HPDE6-E6E7 (cell line): ENCODE data around the gene CLDN16.

Experiments
- DNase-seq: peaks from one replicate; pipeline ENCODE4 v3.0.0; 2011; ENCODE audit warnings: missing footprints; ENCODE audit errors: extremely low spot score

The CLDN16 gene

DNA sequence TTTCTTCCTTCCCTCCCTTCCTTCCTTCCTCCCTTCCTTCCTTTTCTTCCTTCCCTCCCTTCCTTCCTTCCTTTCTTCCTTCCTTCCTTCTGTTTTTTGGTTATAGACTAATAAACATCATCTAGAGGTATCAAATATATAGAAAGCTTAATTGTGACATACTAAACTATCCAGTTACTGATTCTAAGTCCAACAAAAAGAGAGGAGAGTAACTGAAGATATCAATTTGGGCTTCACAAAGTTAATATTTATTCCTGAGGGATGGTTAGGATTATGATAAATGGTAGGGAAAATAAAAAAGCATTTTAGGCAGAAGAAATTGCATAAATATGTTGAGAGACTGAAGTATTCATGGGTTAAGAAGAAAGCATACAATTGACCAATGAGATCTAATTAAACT lies 7.8 kb upstream of the CLDN16 start:
- DNase-seq = no peak

DNA sequence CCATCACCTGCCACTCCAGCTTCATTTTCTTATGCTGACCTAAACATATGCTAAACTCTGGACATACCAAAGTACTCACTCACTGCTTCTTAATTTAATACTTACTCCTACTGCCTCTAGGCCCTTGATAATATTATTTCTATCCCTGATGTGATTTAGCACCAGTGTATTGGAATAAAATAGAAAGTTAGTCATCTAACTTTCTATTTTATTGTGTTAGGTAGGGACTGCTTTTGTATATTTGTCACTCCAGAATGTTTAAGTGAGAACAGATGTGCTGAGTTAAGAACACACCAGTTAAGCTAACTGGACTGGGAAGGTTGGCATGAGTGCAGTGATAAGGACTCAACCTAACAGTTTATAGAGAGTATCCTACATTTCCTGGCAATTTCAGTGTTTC lies 6.5 kb upstream of the CLDN16 start:
- no peak for DNase-seq

DNA sequence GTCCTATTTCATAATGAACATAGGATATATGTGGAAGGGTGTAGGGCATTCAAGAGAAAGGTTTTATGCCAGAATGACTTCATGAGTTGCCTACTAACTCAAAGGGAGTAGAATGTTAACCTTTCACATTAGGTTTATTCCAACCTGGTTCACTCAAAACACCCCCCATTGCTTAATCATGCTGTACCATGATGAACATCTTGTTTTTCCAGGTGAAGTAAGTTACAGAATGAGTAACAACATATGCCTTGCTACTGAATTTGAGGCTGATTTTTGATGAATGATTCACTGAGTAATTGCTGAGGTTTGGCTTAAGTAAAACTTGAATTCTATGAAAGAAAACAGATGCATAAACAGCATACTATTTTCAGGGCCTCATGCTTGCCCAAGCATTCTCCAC lies 5.9 kb upstream of the CLDN16 start:
- peak; percentile 54 for DNase-seq

DNA sequence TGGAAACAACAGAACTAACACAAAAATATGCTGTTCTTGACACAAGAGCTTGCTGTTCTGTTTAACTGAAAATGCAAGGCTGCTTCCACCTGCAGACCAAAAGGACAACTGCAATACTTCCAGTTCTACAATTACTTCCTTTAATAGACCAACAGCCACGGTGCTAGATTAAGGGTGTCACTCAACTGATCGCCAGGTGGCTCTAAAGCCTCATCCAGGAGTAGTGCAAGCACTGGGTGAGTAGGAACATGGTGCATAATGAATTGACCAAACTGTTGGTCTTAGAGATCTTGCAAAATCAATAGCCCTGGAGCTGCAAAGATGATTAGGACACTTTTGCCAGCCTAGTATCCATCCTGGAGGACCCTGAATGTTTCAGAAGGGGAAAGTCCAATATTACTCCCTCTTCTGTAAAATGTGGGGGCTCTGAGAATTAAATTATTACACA lies 3.6 kb upstream of the CLDN16 start:
- peak; percentile 84 for DNase-seq

DNA sequence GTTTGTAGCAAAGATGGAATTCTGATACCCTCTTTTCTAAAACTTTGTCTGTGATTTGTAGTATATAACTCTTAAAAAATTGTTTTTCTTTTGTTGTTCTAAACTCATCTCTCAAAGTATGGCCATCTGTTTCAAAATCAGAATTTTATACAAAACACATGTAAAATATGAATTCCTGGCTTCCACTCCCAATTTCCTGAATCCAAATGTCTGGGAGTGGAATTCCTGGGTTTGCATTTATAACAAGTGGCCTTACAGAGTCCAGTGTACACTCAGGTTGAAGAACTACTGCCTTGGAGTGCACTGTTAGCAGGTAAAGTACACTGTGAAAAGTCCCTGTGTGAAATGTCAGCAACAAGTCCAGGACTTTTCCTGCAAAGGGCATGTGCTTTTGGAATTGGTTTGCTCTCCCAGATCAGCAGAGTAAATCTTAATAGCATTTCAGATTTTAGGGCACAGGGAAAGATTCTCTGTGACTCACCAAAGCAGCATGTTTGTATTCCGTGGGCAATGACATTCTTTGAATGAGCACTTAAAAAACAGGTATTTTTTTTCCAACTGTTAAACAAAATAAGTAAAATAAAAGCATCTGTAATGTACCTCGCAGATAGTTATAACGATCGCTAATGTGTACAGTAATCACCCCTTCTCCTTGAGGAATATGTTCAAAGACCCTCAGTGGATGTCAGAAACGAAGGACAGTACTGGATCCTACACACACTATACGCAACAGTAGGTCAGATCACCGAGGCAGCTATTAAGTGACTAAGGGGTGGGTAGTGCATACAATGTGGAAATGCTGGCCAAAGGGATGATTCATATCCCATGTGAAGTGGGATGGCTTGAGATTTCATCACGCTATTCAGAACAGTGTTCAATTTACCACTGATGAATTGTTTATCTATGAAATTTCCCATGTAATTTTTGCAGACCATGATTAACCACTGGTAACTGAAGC lies 2.0 kb upstream of the CLDN16 start:
- DNase-seq = peak; percentile 78

DNA sequence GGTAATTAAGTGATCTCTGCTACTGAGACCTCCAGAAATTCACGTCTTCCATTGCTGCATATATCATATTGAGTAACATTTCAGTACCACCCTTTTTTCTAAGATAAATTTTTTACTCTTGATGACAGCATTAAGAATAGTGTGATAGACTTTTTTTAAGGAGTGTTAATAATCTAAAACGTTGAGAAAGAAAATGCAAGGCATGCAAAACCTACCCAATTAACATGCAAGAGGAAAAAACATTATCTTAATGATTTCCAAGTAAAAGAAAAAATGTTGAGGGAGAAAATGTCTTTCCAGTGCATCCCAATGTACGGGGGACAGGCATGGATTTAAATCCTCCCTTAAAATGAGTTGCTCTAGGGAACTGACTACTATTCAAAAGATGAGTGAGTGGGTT lies 740 bp downstream of the CLDN16 start:
- DNase-seq = no peak

DNA sequence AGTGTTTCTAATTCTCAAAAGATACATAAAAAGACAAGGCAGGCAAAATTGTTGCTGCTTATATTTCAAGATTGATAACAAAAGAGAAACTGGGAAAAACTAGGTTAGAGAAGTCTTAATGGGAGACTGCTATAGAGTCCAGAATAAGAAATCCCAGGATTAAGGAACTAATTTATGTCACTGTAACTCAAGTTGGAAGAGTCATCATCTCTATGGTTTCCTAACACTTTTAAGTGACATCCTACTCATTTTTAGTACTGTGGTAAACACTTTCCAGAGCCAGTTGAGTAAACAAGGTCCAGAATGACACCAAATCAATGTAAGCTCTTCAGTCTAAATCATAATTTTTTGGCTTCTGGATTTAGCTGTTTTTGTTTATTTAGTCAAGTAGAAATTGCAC lies 8.0 kb downstream of the CLDN16 start:
- DNase-seq = no peak

DNA sequence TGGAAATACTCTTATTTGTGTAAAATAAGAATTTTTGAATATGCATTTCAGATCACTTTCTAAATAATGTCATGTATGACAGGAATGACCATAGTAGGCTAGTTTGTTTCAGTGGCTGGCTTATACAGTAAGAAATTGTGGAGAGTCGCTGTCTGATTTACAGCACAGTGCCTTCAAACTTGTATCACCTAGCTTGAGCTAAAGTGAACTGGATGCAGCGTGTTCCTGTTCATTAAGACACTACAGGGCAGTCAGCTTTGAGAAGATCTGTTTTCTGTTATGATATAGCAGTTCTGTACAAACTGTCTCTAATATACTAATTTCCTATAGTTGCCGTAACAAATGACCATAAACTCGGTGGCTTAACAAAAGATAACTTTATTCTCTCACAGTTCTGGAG lies 9.9 kb downstream of the CLDN16 start:
- no peak for DNase-seq

DNA sequence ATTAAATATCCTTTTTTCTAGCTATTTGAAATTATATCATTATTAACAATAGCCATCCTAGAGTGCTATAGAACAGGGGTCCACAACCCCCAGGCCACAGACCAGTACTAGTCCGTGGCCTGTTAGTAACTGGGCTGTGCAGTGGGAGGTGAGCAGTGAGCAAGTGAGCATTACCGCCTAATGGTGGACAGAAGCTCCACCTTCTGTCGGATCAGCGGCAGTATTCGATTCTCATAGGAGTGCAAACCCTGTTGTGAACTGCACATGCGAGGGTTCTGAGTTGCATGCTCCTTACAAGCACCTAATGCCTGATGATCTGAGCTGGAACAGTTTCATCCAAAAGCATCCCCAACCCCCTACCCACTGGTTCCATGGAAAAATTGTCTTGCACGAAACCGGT lies 11.7 kb downstream of the CLDN16 start:
- no peak for DNase-seq

DNA sequence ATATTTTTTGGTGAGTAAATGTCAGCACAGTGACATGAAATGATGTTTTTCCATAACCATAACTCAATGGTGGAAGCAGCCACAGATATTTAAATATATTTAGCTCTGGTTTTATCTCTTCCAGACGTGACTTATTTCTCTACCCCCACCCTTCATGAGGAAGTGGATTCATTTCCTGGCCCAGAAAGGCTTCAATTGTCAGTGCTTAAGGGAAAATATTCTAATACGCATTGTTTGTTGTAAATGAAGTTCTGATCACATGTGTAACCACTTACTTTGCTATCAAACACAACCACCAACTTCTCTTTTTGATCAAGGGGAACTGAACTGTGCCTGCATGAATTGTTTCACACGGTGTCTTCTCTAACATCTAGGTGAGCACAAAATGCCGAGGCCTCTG lies 14.0 kb downstream of the CLDN16 start:
- DNase-seq = no peak

DNA sequence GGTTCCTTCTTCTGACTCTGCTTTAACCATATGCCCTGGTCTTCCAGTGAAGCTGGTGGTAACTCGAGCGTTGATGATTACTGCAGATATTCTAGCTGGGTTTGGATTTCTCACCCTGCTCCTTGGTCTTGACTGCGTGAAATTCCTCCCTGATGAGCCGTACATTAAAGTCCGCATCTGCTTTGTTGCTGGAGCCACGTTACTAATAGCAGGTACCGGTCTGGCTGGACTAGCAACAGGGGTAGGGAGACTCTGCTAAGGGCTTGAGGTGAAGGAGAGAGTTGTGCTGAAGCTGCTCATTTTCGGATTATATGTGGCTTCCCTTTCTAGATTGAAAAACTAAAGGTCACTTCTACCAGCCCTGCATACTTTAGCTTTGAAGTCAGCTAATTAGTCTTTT lies 16.8 kb downstream of the CLDN16 start:
- DNase-seq = no peak

DNA sequence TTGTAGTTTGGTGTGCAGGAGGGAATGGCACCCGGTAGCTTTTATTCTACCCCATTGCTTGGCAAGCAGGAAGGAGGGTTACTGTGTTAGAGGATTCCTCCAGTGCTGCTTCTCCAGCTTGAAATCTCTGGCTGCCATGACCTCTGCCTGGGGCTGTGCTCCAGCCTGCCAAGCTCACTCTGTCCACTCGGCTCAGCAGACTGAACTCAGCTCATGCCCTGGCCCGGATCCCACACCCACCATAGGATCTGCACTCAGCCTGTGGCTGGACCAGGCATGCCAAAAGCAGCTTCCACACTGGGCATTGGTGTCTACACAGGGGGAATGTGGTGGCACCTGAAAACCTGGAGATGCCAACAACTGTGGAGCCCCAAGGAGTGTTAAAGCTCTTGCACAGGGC lies 26.3 kb downstream of the CLDN16 start:
- DNase-seq = no peak

DNA sequence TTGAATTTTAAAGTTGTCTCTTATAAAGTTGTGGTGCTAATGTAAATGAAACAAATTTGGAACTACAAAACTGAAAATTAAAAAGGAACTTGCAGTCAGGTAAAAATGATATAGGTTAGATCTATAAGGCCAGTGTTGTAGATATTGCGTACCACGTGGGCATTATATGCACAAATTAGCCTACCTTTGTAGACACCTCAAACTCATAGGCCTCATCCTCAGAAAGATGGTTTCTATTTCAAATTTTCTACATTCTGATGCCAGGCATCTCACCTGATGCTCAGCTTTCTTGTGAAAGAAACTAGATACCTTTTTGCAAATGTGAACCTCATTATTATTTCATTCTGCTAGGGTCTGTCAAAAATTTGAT lies 36.1 kb downstream of the CLDN16 start:
- no peak for DNase-seq

DNA sequence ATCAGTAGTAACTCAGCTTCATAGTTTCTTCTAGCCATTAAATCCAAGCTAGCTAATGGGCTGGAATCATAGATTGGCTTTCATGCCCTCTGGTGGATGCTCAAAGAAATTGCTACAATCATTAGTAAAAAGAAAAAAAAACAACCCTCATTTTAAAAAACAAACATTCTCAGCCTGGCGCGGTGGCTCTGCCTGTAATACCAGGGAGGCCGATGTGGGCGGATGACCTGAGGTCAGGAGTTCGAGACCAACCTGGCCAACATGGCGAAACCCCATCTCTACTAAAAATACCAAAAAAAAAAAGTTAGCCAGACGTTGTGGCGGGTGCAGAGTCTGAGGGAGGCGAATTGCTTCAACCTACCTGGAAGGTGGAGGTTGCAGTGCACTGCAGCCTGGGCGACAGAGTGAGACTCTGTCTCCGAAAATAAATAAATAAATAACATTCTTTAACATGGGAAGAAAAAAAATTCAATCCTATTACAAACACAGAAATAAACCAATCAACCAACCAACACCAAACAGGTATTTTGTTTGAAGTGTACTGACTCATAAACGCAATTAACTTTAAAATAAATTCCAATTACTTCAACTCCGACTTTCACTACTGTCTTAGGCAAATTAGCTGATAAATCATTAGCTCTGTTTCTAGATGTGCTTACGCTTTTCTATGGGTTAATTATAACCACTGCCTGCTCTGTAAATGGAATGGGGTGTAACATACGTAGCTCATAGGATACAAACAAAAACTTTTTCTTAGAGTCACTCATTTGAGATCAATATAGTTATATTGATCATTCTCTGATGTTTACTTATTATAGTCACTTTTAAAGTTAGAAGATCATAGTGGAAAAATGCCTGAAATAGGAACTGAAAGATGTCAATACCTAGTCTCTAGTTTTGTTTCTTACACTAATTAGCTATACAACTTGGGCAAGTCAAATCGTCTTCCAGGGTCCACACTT lies 36.8 kb downstream of the CLDN16 start:
- peak; percentile 21 for DNase-seq

DNA sequence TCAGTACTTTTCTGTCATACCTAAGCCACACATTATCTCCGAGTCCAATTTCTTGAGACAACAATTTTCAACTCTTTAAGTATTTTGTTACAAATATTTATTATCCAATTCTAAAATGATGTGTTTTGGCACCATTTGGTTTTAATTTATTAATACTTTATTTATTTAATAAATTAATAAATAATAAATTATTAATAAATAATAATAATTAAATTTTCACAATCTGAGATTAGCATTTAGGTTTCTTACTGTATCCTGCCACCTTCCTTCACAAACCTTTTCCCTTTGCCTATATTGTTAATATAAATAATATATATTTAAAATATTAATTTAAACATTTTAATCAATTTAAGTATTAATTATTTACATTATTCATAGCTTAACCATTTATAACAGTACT lies 37.9 kb downstream of the CLDN16 start:
- DNase-seq = no peak

DNA sequence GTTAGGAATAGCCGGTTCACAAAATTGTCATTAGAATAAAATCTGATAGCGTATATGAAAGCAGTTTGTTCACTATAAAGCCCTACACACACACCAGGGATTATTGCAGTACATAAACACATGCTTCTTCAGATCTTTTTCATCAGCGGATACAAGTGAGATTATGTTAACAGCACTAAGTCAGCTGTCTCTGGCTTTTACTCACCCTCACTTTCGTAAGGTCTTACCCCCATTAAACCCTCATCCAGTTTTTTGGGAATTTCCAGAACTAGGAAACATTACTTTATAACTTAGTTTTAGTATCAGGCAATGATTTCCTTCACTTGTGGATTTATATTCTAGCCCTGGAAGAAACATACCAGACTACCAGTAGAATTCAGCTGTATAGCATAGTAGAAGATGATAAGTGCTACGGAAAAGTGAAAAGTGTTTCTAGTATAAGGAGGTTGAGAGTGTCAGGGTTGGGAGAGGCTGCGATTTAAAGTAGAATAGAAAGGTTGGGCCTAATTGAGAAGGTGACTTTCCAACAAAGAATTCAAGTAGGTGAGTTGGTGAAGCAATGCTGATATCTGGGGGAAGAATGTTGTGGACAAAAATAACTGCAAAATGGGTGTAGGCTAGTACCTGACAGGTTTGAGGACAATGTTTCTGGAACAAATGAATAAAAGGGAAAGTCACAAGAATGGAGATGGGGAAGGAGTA lies 39.0 kb downstream of the CLDN16 start:
- DNase-seq = no peak

DNA sequence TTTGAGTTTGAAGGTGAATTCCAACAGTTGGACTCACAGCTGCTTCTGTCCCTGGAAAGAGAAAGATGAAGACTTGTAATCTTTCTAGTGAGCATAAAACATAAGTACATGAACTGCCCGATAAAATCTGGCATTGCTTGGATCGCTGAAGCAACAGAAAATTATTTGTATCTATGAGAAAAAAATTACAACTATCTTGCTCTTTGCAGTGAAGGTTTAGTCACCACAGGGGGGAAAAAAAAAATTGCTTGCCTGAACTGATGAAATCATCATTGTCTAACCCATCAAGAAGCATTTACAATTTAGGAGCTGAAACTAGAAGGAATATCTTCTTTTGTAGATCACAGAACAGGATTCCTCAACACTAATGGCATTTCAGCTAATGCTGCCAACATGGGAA lies 41.7 kb downstream of the CLDN16 start:
- DNase-seq = no peak

DNA sequence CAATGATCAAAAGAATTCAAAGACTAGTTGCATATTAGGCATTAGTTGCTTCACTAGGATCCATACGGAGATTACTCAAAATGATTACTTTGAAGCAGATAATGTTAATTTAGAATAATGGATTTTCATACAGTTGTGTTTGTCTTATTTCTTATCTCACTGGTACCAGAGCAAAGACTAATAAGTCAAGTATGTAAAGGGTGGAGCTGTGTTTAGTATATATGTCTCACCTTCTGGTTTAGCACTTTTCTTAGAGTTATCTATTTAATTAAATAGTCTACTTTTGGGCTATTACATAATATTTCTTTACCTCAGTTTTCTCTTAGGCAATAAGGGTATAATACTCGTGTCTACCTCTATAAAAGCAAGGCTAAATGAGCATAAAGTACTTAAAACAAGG lies 42.9 kb downstream of the CLDN16 start:
- no peak for DNase-seq

DNA sequence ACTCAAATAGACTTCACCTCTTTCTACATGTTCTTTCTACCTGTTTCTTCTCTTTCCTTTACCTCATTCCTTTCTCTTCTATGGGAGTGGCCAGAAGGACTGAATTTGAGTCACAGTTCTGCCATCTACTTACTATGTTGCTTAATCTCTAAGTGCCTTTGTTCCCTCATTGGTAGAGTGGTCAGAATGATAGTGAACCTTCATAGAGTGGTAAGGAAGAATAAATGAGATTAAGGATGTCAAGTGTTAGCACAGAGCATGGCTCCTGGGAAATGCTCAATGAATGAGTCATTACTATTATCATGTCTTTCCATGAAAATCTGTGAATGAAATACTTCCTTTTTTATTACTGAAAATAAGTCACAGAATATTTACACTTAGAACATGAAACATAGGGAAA lies 44.3 kb downstream of the CLDN16 start:
- DNase-seq = peak; percentile 8

DNA sequence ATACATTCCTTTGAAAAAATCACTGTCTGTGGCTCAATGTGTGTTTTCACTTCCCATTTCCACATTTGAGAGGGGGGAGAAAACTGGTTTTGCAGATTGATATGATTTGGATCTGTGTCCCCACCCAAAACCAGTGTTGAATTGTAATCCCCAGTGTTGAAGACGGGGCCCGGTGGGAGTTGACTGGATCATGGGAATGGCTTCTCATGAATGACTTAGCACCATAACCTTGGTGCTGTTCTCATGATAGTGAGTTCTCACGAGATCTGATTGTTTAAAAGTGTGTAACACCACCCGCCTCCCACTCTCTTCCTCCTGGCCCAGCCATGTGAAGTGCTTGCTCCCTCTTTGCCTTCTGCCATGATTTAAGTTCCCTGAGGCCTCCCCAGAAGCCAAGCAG lies 45.7 kb downstream of the CLDN16 start:
- no peak for DNase-seq

DNA sequence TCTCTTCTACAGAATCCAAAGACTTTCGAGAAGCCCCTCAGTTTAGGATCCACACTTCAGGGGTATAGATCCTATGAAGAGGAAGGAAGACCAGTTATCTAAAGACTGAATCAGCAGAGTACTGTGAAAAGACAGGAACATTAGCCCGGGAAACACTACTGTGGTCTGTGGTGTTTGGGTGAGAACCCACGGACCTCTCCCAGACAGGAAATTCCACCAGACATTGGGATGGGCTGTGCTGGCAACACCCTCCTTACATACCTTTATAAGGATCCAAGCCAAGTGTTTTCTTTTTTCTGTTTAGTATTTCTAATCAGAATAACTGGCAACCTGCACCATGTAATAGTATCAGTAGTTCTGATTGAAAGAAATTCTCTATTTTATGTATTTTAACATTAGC lies 47.7 kb downstream of the CLDN16 start:
- no peak for DNase-seq

DNA sequence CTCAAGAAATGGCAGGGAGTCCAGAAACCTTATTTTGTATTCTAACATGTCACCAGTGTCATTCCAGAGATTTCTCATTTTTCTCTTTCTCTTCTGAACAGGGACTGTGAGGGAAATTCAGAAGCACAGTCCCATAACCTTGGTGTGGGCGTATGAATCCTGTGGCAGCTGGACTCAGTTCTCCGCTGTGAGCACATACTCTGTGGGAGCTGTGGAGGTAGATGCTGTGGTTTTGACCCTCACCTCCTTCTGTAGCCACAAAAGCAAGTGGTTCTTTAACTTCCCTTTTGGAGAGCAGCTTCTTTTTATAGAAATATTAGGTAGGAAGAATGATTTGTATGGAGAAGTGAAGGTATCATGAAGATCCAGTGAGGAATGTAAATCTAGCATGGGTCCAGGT lies 48.4 kb downstream of the CLDN16 start:
- DNase-seq = no peak
